Breast epithelium (tissue), 4 donors: ENCODE data around the gene TGM1. TPM values are rescaled to one million over a fixed set of nuclear protein-coding genes. Genes with fewer than 3 reads are reported as not detected.
"Not testable (repeated sequence)": the region's sequence is repeated elsewhere in the genome, so short reads cannot be mapped to it uniquely, and the experiment has no call there.

Experiments
- DNase-seq, 2 donors: peaks; one replicate each; pipeline ENCODE4 v3.0.0-alpha.2; 2019; ENCODE audit warnings: low spot score in 2 of 2
- H3K27ac ChIP-seq, 2 donors: fragments of 200-600 bp; sonication (generic) in 1 of 2; one replicate each; pipeline ENCODE4 v1.5.1; 2016 to 2019; ENCODE audit warnings: mild to moderate bottlenecking in 1 of 2
- H3K27me3 ChIP-seq, 2 donors: fragments of 200-600 bp; sonication (generic) in 1 of 2; one replicate each; pipeline versions ENCODE4 v1.5.1 to v1.6.0; 2017 to 2019; ENCODE audit warnings: control low read depth in 1 of 2, mild to moderate bottlenecking in 1 of 2
- H3K36me3 ChIP-seq: fragments of 200-600 bp; one replicate; pipeline ENCODE4 v1.5.1; 2019
- H3K4me1 ChIP-seq, 2 donors: fragments of 200-600 bp; sonication (generic); one replicate each; pipeline ENCODE4 v1.5.1; 2016 to 2019; ENCODE audit warnings: control low read depth in 1 of 2
- H3K4me3 ChIP-seq, 3 donors: fragments of 200-600 bp; sonication (generic); 1 replicate in 2 of 3; 2 replicates in 1 of 3; pipeline ENCODE4 v1.5.1; 2016 to 2019; ENCODE audit warnings: mild to moderate bottlenecking in 3 of 3, moderate library complexity in 2 of 3
- H3K9me3 ChIP-seq, 2 donors: fragments of 200-600 bp; sonication (generic) in 1 of 2; one replicate each; pipeline ENCODE4 v1.5.1; 2016 to 2019; ENCODE audit warnings: control low read depth in 1 of 2
- CTCF ChIP-seq, 3 donors: fragments of 450-650 bp; IDR thresholded peaks; one replicate each; pipeline ENCODE4 v1.5.1; 2016 to 2017; ENCODE audit warnings: antibody characterized with exemption in 3 of 3, mild to moderate bottlenecking in 3 of 3, moderate library complexity in 3 of 3
- POLR2A ChIP-seq: fragments of 450-650 bp; IDR thresholded peaks from one replicate; pipeline ENCODE4 v1.6.1; 2016; ENCODE audit warnings: antibody characterized with exemption, mild to moderate bottlenecking, moderate library complexity
- POLR2AphosphoS5 ChIP-seq, 3 donors: sonication (generic); formaldehyde crosslinking; IDR thresholded peaks; one replicate each; pipeline ENCODE4 v1.6.1; 2017; ENCODE audit warnings: antibody characterized with exemption in 3 of 3
- intact Hi-C: fragments of 100-400 bp; cut with DNase I; formaldehyde crosslinking; loops from one replicate; pipeline ENCODE4 v1.15.1; 2023; ENCODE audit warnings: low total_unique reads
- total RNA-seq, 3 donors: library from RNA; depleted of rRNA; stranded (reverse); fragments of >200 nt; gene quantifications; one replicate each; pipeline ENCODE4 v1.1.0, GENCODE V29; 2016

TGM1 gene
- total RNA-seq, 3 donors from 2014 or later = 0.32 to 18.7 (median 1.6) TPM

DNA sequence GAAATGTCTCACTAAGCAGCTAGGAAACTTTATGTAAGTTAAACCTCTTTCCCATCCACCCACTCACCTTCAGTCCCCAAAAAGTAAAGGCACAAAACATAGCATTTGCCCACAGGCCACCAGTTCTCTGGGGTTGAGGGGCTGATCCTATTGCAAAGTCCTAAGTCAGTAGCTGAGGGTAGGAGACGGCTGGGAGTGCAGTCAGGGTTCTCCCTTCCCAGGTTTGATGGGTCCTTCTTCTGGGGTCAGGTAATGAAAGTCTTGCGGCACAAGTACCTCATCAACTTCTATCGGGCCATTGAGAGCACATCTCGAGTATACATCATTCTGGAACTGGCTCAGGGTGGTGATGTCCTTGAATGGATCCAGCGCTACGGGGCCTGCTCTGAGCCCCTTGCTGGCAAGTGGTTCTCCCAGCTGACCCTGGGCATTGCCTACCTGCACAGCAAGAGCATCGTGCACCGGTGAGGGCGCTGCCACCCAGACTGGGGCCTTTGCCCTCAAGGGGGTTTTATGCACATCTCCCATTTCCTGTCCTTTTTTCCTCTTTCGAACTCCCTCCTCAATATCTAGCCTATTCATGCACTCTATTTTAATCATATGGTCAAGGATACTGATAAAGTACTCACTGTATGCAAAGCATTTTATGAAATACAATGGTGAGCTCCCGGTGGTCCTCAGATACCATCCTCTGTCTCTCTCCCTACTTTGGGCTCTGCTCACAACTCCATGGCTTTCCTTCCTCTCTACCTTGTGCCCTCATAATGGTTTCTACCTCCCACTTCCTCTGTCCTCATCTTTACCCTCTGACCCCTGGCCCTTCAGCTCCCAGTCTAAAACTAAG lies 56.5 kb downstream of the TGM1 start:
- intact Hi-C loops = no loop called here
- H3K4me1 ChIP-seq = no peaks in the 10 kb centered on the region
- no peak overlapping the region for H3K4me3 ChIP-seq
- H3K36me3 ChIP-seq = no peaks in the 10 kb centered on the region
- H3K9me3 ChIP-seq = no peaks in the 10 kb centered on the region
- no peak overlapping the region for H3K27ac ChIP-seq
- DNase-seq = no peak
- TF ChIP-seq POLR2A = no peak
- no peak for TF ChIP-seq CTCF (IDR thresholded peaks at IDR 0.05)
- no peak for TF ChIP-seq POLR2AphosphoS5 (IDR thresholded peaks at IDR 0.05)
- no peaks in the 10 kb centered on the region for H3K27me3 ChIP-seq

GRCh38 chr14:24204163-24205146 lies 58.5 kb downstream of the TGM1 start:
- Histone ChIP-seq H3K9me3 (no peaks in the 10 kb centered on the region), H3K27me3 (no peaks in the 10 kb centered on the region), H3K4me3 (no peak overlapping the region), H3K36me3 (no peaks in the 10 kb centered on the region), H3K27ac (no peak overlapping the region), H3K4me1 (no peaks in the 10 kb centered on the region)
- intact Hi-C loops = no loop called here
- TF ChIP-seq CTCF (IDR thresholded peaks at IDR 0.05) = no peak
- no peak for TF ChIP-seq POLR2A
- TF ChIP-seq POLR2AphosphoS5 (IDR thresholded peaks at IDR 0.05) = no peak
- DNase-seq = no peak

DNA sequence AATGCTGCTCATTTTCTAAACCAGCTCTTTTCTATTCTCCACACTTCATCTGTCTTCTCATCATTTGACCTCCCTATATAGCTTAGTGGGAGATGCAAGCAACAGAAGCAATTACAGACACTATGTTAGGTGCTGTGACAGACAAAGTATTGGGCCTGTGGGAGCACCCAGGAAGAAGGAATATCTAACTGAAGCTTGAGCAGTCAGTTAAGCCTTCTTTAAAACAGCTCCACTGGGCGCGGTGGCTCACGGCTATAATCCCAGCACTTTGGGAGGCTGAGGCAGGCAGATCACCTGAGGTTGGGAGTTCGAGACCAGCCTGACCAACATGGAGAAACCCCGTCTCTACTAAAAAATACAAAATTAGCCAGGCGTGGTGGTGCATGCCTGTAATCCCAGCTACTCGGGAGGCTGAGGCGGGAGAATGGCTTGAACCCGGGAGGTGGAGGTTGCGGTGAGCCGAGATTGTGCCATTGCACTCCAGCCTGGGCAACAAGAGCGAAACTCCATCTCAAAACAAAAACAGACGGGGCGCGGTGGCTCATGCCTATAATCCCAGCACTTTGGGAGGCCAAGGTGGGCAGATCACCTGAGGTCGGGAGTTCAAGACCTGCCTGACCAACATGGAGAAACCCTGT lies 59.6 kb downstream of the TGM1 start:
- H3K4me3 ChIP-seq, H3K36me3 ChIP-seq, H3K4me1 ChIP-seq, H3K27ac ChIP-seq, DNase-seq, H3K27me3 ChIP-seq, H3K9me3 ChIP-seq, intact Hi-C loops: not testable (repeated sequence)

DNA sequence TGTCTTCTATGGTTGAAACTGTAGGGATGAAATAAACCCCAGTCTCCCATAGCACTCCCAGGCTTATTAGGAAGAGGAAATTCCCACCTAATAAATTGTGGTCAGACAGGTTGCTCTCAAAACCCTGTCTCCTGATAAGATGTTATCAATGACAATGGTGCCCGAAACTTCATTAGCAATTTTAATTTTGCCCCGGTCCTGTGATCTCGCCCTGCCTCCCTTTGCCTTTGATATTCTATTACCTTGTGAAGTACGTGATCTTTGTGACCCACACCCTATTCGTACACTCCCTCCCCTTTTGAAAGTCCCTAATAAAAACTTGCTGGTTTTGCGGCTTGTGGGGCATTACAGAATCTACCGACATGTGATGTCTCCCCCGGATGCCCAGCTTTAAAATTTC lies 60.4 kb downstream of the TGM1 start:
- H3K9me3 ChIP-seq, H3K36me3 ChIP-seq, H3K27me3 ChIP-seq, DNase-seq, intact Hi-C loops, H3K4me1 ChIP-seq, H3K4me3 ChIP-seq, H3K27ac ChIP-seq: not testable (repeated sequence)

Other genes with a start within 250 kb of the TGM1 start
- under 1 TPM; 0.16 to 0.98 (median 0.73) TPM for gene CARMIL3, start 211.2 kb downstream of the TGM1 start, total RNA-seq
- not detected for gene CPNE6, start 191.6 kb downstream of the TGM1 start, total RNA-seq
- gene PCK2, start 168.9 kb downstream of the TGM1 start, total RNA-seq = 10 to 100 TPM; 20.5 to 51.5 (median 24.3) TPM
- 10 to 100 TPM; 78.6 to 81.6 (median 80.9) TPM for gene DCAF11, start 148.4 kb downstream of the TGM1 start, total RNA-seq
- 1 to 10 TPM; 2.1 to 5.6 (median 2.5) TPM for gene NRL, start 148.2 kb downstream of the TGM1 start, total RNA-seq
- 1 to 10 TPM; 1.2 to 2.6 (median 1.6) TPM for gene FITM1, start 132.5 kb downstream of the TGM1 start, total RNA-seq
- gene PSME1, start 127.0 kb downstream of the TGM1 start, total RNA-seq = 100 to 1,000 TPM in 2 of 3 donors, 10 to 100 TPM in 1; 91.1 to 151 (median 135) TPM
- gene EMC9, start 121.6 kb downstream of the TGM1 start, total RNA-seq = 10 to 100 TPM; 13.4 to 19.0 (median 16.5) TPM
- gene PSME2, start 116.6 kb downstream of the TGM1 start, total RNA-seq = 10 to 100 TPM; 22.1 to 69.2 (median 62.1) TPM
- gene RNF31, start 115.7 kb downstream of the TGM1 start, total RNA-seq = 10 to 100 TPM; 29.1 to 43.8 (median 41.0) TPM
- 10 to 100 TPM; 44.6 to 76.0 (median 54.7) TPM for gene IRF9, start 101.9 kb downstream of the TGM1 start, total RNA-seq
- 10 to 100 TPM in 1 of 3 donors, 1 to 10 TPM in 2; 2.9 to 10.2 (median 6.6) TPM for gene REC8, start 91.1 kb downstream of the TGM1 start, total RNA-seq
- gene IPO4, start 74.4 kb downstream of the TGM1 start, total RNA-seq = 10 to 100 TPM; 17.0 to 41.6 (median 21.7) TPM
- 10 to 100 TPM; 52.3 to 75.7 (median 71.1) TPM for gene TM9SF1, start 67.7 kb downstream of the TGM1 start, total RNA-seq
- 1 to 10 TPM in 1 of 3 donors, not detected in 2; 1.3 TPM for gene TSSK4, start 57.5 kb downstream of the TGM1 start, total RNA-seq
- 10 to 100 TPM; 66.5 to 88.8 (median 85.0) TPM for gene CHMP4A, start 49.7 kb downstream of the TGM1 start, total RNA-seq
- gene MDP1, start 47.1 kb downstream of the TGM1 start, total RNA-seq = 10 to 100 TPM; 13.1 to 20.8 (median 17.1) TPM
- gene NEDD8, start 30.8 kb downstream of the TGM1 start, total RNA-seq = 100 to 1,000 TPM; 118 to 165 (median 150) TPM
- 10 to 100 TPM; 59.3 to 74.6 (median 66.1) TPM for gene GMPR2, start 30.2 kb downstream of the TGM1 start, total RNA-seq
- 10 to 100 TPM; 53.1 to 71.9 (median 55.5) TPM for gene TINF2, start 20.6 kb downstream of the TGM1 start, total RNA-seq
- 10 to 100 TPM; 24.8 to 41.6 (median 34.4) TPM for gene RABGGTA, start 8.4 kb upstream of the TGM1 start, total RNA-seq
- gene DHRS1, start 36.6 kb upstream of the TGM1 start, total RNA-seq = 10 to 100 TPM; 21.9 to 45.7 (median 32.1) TPM
- 10 to 100 TPM; 18.4 to 21.0 (median 19.0) TPM for gene NOP9, start 36.7 kb upstream of the TGM1 start, total RNA-seq
- 10 to 100 TPM in 2 of 3 donors, 1 to 10 TPM in 1; 8.0 to 14.4 (median 10.4) TPM for gene CIDEB, start 44.8 kb upstream of the TGM1 start, total RNA-seq
- gene LTB4R2, start 47.0 kb upstream of the TGM1 start, total RNA-seq = 10 to 100 TPM in 1 of 3 donors, 1 to 10 TPM in 2; 8.5 to 11.1 (median 9.4) TPM
- 10 to 100 TPM in 2 of 3 donors, 1 to 10 TPM in 1; 5.7 to 18.4 (median 12.8) TPM for gene LTB4R, start 48.3 kb upstream of the TGM1 start, total RNA-seq
- 10 to 100 TPM; 13.8 to 60.6 (median 27.7) TPM for gene ADCY4, start 71.9 kb upstream of the TGM1 start, total RNA-seq
- 10 to 100 TPM; 10.7 to 13.4 (median 12.0) TPM for gene RIPK3, start 76.8 kb upstream of the TGM1 start, total RNA-seq
- gene NFATC4, start 105.0 kb upstream of the TGM1 start, total RNA-seq = 10 to 100 TPM; 28.6 to 67.2 (median 32.8) TPM
- 1 to 10 TPM; 6.4 to 8.2 (median 7.7) TPM for gene NYNRIN, start 135.8 kb upstream of the TGM1 start, total RNA-seq
- gene CBLN3, start 166.5 kb upstream of the TGM1 start, total RNA-seq = 1 to 10 TPM; 1.6 to 3.8 (median 2.3) TPM
- 10 to 100 TPM; 48.5 to 68.1 (median 63.9) TPM for gene KHNYN, start 166.8 kb upstream of the TGM1 start, total RNA-seq
- gene SDR39U1, start 179.6 kb upstream of the TGM1 start, total RNA-seq = 10 to 100 TPM; 42.1 to 63.4 (median 53.4) TPM
- gene CMA1, start 245.1 kb upstream of the TGM1 start, total RNA-seq = 1 to 10 TPM in 1 of 3 donors, under 1 TPM in 1, not detected in 1; 0.66 to 7.2 TPM